ENCODE data around the gene VPS29.

Gene VPS29

GRCh38 chr12:110538869-110539622, 37.1 kb upstream of the VPS29 start:
- DNase-seq (ENCODE audit: low read depth, low spot score) = no peak
- no peak for TF ChIP-seq CTCF (IDR thresholded peaks at IDR 0.05; ENCODE audit: insufficient read depth, low read length, missing control alignments)
- no peak overlapping the region for H3K4me3 ChIP-seq (ENCODE audit: low read depth, low read length)
- ChIA-PET CTCF (interaction anchor here (0.8 to 9.0 kb wide), 8 partner anchors 10 to 62 kb away, joined by 3 to 85 read pairs (median 4); no protein-coding TSS in a partner anchor), POLR2A (no interaction called here)

GRCh38 chr12:110537605-110538409, 35.9 kb upstream of the VPS29 start:
- POLR2A ChIA-PET = no interaction called here
- DNase-seq (ENCODE audit: low read depth, low spot score) = no peak
- H3K4me3 ChIP-seq (ENCODE audit: low read depth, low read length) = no peak overlapping the region
- no peak for TF ChIP-seq CTCF (IDR thresholded peaks at IDR 0.05; ENCODE audit: insufficient read depth, low read length, missing control alignments)
- CTCF ChIA-PET = interaction anchor here (0.8 to 9.0 kb wide), 7 partner anchors 11 to 63 kb away, joined by 4 to 85 read pairs (median 9); no protein-coding TSS in a partner anchor

GRCh38 chr12:110536834-110537604, 35.1 kb upstream of the VPS29 start:
- CTCF ChIA-PET = interaction anchor here (1.3 to 9.0 kb wide), 4 partner anchors 13 to 64 kb away, joined by 4 to 85 read pairs (median 20); no protein-coding TSS in a partner anchor
- no peak for TF ChIP-seq CTCF (IDR thresholded peaks at IDR 0.05; ENCODE audit: insufficient read depth, low read length, missing control alignments)
- no peak for DNase-seq (ENCODE audit: low read depth, low spot score)
- POLR2A ChIA-PET = interaction anchor here (0.6 kb wide), 1 partner anchor 14 kb away, joined by 3 read pairs; no protein-coding TSS in a partner anchor
- no peak overlapping the region for H3K4me3 ChIP-seq (ENCODE audit: low read depth, low read length)

GRCh38 chr12:110534811-110535210, 32.9 kb upstream of the VPS29 start:
- CTCF ChIA-PET = interaction anchor here (1.2 to 9.0 kb wide), 7 partner anchors 17 to 862 kb away, joined by 3 to 85 read pairs (median 4); partner anchors contain the start of genes ARPC3, FAM216A and GPN3
- POLR2A ChIA-PET = interaction anchor here (0.7 kb wide), 1 partner anchor 10 kb away, joined by 3 read pairs; no protein-coding TSS in a partner anchor

GRCh38 chr12:110533607-110534006, 31.7 kb upstream of the VPS29 start:
- no peak for DNase-seq (ENCODE audit: low read depth, low spot score)
- CTCF ChIA-PET = interaction anchor here (1.3 to 9.0 kb wide), 6 partner anchors 10 to 863 kb away, joined by 3 to 85 read pairs (median 7); partner anchors contain the start of genes FAM216A and GPN3
- no peak for TF ChIP-seq CTCF (IDR thresholded peaks at IDR 0.05; ENCODE audit: insufficient read depth, low read length, missing control alignments)
- POLR2A ChIA-PET = no interaction called here
- H3K4me3 ChIP-seq (ENCODE audit: low read depth, low read length) = no peak overlapping the region

More at GRCh38 chr12:110534811-110535210, 32.9 kb upstream of the VPS29 start:
- no peak for DNase-seq (ENCODE audit: low read depth, low spot score)
- H3K4me3 ChIP-seq (ENCODE audit: low read depth, low read length) = no peak overlapping the region
- TF ChIP-seq CTCF (IDR thresholded peaks at IDR 0.05; ENCODE audit: insufficient read depth, low read length, missing control alignments) = no peak
